Right atrium auricular region (tissue), 2 donors: ENCODE data around the gene PRSS50. TPM values are rescaled to one million over a fixed set of nuclear protein-coding genes. Genes with fewer than 3 reads are reported as not detected.
A peak's percentile ranks its signal among the peaks of the same experiment; 100 is the strongest.

Source experiments
- DNase-seq: peaks from one replicate; pipeline ENCODE4 v3.0.0-alpha.2; 2019; ENCODE audit warnings: low spot score
- H3K27ac ChIP-seq, 2 donors: fragments of 200-600 bp; sonication (generic); 1 replicate in 1 of 2; 2 replicates in 1 of 2; pipeline ENCODE4 v1.5.1; 2016 to 2019
- H3K27me3 ChIP-seq, 2 donors: fragments of 200-600 bp; sonication (generic); one replicate each; pipeline versions ENCODE4 v1.5.1 to v1.6.0; 2017 to 2019
- H3K36me3 ChIP-seq: fragments of 200-600 bp; sonication (generic); one replicate; pipeline ENCODE4 v1.5.1; 2016
- H3K4me1 ChIP-seq, 2 donors: fragments of 200-600 bp; sonication (generic); one replicate each; pipeline versions ENCODE4 v1.5.1 to v1.6.0; 2017 to 2019
- H3K4me3 ChIP-seq, 2 donors: fragments of 200-600 bp; sonication (generic); 1 replicate in 1 of 2; 2 replicates in 1 of 2; pipeline ENCODE4 v1.5.1; 2017 to 2019; ENCODE audit warnings: mild to moderate bottlenecking in 1 of 2, moderate library complexity in 1 of 2
- H3K9me3 ChIP-seq, 2 donors: fragments of 200-600 bp; sonication (generic); one replicate each; pipeline ENCODE4 v1.5.1; 2019
- CTCF ChIP-seq, 2 donors: fragments of 200-600 bp; sonication (generic); IDR thresholded peaks; one replicate each; pipeline ENCODE4 v1.5.1; 2019; ENCODE audit warnings: antibody characterized with exemption in 2 of 2
- total RNA-seq, 2 donors: library from RNA; depleted of rRNA; stranded (reverse); fragments of >200 nt; gene quantifications; one replicate each; pipeline ENCODE4 v1.1.0, GENCODE V29; 2016

The PRSS50 gene
- total RNA-seq, 2 donors from 2014 or later = 0.12 TPM; not detected in 1

- TF ChIP-seq CTCF (IDR thresholded peaks at IDR 0.05) = no peak
- Histone ChIP-seq H3K4me3 (no peak overlapping the region), H3K9me3 (no peaks in the 10 kb centered on the region), H3K27ac (peak overlapping the region; percentile 82 to 83), H3K36me3 (no peaks in the 10 kb centered on the region), H3K4me1 (peaks cover 0 to 47% of the 10 kb centered on the region in 2 donors), H3K27me3 (no peaks in the 10 kb centered on the region)
- no peak for DNase-seq
Observed at GRCh38 chr3:46665763-46666452, 51.8 kb downstream of the PRSS50 start.

- Histone ChIP-seq H3K4me1 (peaks cover 0 to 53% of the 10 kb centered on the region in 2 donors), H3K9me3 (no peaks in the 10 kb centered on the region), H3K36me3 (no peaks in the 10 kb centered on the region), H3K4me3 (no peak overlapping the region), H3K27me3 (no peaks in the 10 kb centered on the region), H3K27ac (peak overlapping the region; percentile 82 to 83)
- no peak for TF ChIP-seq CTCF (IDR thresholded peaks at IDR 0.05)
- no peak for DNase-seq
Observed at GRCh38 chr3:46664971-46665762, 52.5 kb downstream of the PRSS50 start.

GRCh38 chr3:46664188-46664970, 53.3 kb downstream of the PRSS50 start:
- Histone ChIP-seq H3K4me3 (no peak overlapping the region), H3K27me3 (no peaks in the 10 kb centered on the region), H3K9me3 (no peaks in the 10 kb centered on the region), H3K27ac (peak overlapping the region; percentile 82 to 83), H3K4me1 (peaks cover 0 to 53% of the 10 kb centered on the region in 2 donors), H3K36me3 (no peaks in the 10 kb centered on the region)
- TF ChIP-seq CTCF (IDR thresholded peaks at IDR 0.05) = no peak
- peak; percentile 57 for DNase-seq

GRCh38 chr3:46663591-46664135, 54.0 kb downstream of the PRSS50 start:
- Histone ChIP-seq H3K4me1 (peaks cover 0 to 53% of the 10 kb centered on the region in 2 donors), H3K36me3 (no peaks in the 10 kb centered on the region), H3K9me3 (no peaks in the 10 kb centered on the region), H3K4me3 (no peak overlapping the region), H3K27ac (peak overlapping the region; percentile 82 to 83), H3K27me3 (no peaks in the 10 kb centered on the region)
- peak in 1 of 2 donors; percentile 49 for TF ChIP-seq CTCF (IDR thresholded peaks at IDR 0.05)
- DNase-seq = peak; percentile 54

- DNase-seq = peak; percentile 59
- Histone ChIP-seq H3K27me3 (no peaks in the 10 kb centered on the region), H3K4me3 (no peak overlapping the region), H3K27ac (peak overlapping the region; percentile 82 to 83), H3K9me3 (no peaks in the 10 kb centered on the region), H3K36me3 (no peaks in the 10 kb centered on the region), H3K4me1 (peaks cover 0 to 53% of the 10 kb centered on the region in 2 donors)
- TF ChIP-seq CTCF (IDR thresholded peaks at IDR 0.05) = no peak
Observed at GRCh38 chr3:46662771-46663551, 54.7 kb downstream of the PRSS50 start.
